ENCODE results near the gene GLRX. TPM values are rescaled to one million over a fixed set of nuclear protein-coding genes. Genes with fewer than 3 reads are reported as not detected.

The GLRX gene
- total RNA-seq, 2 donors from 2014 or later, result 8.6 to 17.6 TPM

DNA sequence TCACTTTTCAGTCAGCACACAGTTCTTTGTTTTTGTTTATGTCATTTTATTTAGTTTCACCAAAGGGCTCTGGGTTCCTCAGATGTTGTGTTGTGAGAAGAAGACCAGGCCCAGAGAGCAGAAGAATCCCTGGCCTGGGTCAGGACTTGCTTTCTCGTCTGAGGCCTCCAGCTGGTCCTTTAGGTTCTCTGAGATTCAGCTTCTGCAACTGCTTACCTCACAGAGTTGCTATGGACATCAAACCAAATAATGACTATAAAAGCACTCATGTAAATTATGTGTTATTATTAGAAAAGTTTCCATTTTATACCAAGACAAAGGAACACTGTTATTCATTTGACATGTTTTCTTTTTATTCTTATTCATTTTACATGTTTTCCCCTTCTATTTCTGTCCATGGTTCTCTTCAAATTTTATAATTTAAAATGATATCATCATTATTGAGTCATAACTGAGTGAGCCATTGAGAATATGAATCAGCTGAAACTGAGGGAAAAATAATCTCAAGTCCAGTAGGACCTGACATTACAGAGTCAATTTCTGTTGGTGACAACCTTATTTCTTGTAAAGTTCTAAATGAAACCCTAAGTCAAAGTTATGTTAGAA is 44.0 kb upstream of the GLRX start:
- Histone ChIP-seq H3K36me3 (replicated peaks in 1 of 2; ENCODE audit: insufficient read depth in 1 of 2, low read depth in 2 of 2) (no peaks in the 10 kb centered on the region), H3K9me3 (no peaks in the 10 kb centered on the region), H3K27me3 (no peaks in the 10 kb centered on the region), H3K4me3 (no peak overlapping the region), H3K4me1 (peaks cover 21% of the 10 kb centered on the region), H3K27ac (no peak overlapping the region)
- DNase-seq, result no peak
- WGBS, 2 donors, result 83 to 94% methylated on average over 1 of the region's 1 CpG
- TF ChIP-seq, protein P1, sequence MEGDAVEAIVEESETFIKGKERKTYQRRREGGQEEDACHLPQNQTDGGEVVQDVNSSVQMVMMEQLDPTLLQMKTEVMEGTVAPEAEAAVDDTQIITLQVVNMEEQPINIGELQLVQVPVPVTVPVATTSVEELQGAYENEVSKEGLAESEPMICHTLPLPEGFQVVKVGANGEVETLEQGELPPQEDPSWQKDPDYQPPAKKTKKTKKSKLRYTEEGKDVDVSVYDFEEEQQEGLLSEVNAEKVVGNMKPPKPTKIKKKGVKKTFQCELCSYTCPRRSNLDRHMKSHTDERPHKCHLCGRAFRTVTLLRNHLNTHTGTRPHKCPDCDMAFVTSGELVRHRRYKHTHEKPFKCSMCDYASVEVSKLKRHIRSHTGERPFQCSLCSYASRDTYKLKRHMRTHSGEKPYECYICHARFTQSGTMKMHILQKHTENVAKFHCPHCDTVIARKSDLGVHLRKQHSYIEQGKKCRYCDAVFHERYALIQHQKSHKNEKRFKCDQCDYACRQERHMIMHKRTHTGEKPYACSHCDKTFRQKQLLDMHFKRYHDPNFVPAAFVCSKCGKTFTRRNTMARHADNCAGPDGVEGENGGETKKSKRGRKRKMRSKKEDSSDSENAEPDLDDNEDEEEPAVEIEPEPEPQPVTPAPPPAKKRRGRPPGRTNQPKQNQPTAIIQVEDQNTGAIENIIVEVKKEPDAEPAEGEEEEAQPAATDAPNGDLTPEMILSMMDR (IDR thresholded peaks at IDR 0.05), result no peak
- TF ChIP-seq POLR2A (IDR thresholded peaks at IDR 0.05), result no peak
- intact Hi-C loops (cut with DNase I), result no loop called here
- no peak for ATAC-seq

DNA sequence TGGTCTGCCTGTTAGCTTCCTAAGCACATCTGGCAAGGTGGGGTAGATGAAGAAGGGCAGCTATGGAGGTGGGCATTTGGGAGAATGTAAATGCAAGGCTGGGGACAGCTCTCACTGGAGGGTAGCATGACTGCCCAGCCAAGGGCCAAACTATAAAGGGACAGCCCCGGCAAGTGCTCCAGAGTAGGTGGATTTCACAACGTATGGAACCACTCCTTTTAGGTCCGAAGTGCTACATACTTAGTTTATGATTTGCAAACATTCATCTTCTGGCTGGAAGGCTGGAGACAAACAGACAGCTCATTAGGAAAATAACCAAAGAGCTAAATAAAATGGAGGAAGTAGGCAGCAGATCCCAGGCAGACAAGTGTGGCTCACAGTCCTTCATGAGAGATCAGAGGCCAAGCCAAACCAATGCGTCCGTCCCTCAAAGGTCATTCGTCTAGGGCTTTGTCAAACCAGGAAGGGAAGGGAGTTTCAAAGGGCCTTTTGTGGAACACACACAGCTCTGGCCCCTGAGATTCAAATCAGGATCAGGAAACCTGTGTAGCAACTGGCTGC is 42.5 kb upstream of the GLRX start:
- no peaks in the 10 kb centered on the region for H3K36me3 ChIP-seq (replicated peaks in 1 of 2; ENCODE audit: insufficient read depth in 1 of 2, low read depth in 2 of 2)
- no peak for DNase-seq
- intact Hi-C loops (cut with DNase I), result no loop called here
- no peaks in the 10 kb centered on the region for H3K27me3 ChIP-seq
- peaks cover 26% of the 10 kb centered on the region for H3K4me1 ChIP-seq
- WGBS, 2 donors, result 67 to 72% methylated on average over 6 of the region's 6 CpGs
- H3K9me3 ChIP-seq, result no peaks in the 10 kb centered on the region
- no peak overlapping the region for H3K4me3 ChIP-seq
- no peak for ATAC-seq
- no peak overlapping the region for H3K27ac ChIP-seq
- TF ChIP-seq, protein P1 (IDR thresholded peaks at IDR 0.05), result no peak
- TF ChIP-seq POLR2A (IDR thresholded peaks at IDR 0.05), result no peak

GRCh38 chr5:95864456-95864855 is 41.9 kb upstream of the GLRX start:
- Histone ChIP-seq H3K27ac (no peak overlapping the region), H3K36me3 (replicated peaks in 1 of 2; ENCODE audit: insufficient read depth in 1 of 2, low read depth in 2 of 2) (no peaks in the 10 kb centered on the region), H3K4me3 (no peak overlapping the region), H3K4me1 (peaks cover 30% of the 10 kb centered on the region), H3K9me3 (no peaks in the 10 kb centered on the region), H3K27me3 (no peaks in the 10 kb centered on the region)
- intact Hi-C loops (cut with DNase I), result no loop called here
- DNase-seq (no peak), ATAC-seq (no peak)
- 85 to 86% methylated on average over 1 of the region's 1 CpG for whole genome bisulfite sequencing, 2 donors
- TF ChIP-seq POLR2A (IDR thresholded peaks at IDR 0.05), result no peak
- TF ChIP-seq, protein P1 (IDR thresholded peaks at IDR 0.05), result no peak

DNA sequence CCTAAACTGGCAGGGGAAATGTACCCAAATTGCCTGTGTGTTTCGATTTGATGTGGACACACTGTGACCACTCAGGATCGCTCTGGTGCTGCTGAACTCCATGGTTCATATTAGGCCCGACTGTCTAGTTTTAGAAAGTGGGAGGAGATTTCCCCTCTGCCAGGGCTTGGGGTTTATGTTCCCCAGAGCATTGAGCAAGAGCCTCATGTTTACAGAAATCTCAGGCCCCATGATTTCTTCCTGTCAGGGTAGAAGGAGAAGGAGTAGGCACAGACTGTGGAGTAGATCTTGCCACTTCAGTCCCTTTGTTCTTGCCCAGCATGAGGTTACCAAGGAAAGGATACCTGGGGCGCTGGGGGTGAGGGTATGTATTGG is 40.8 kb upstream of the GLRX start:
- Histone ChIP-seq H3K27me3 (no peaks in the 10 kb centered on the region), H3K27ac (peak overlapping the region; percentile 41 to 79 (median 62)), H3K9me3 (no peaks in the 10 kb centered on the region), H3K4me3 (no peak overlapping the region), H3K4me1 (peaks cover 40% of the 10 kb centered on the region), H3K36me3 (replicated peaks in 1 of 2; ENCODE audit: insufficient read depth in 1 of 2, low read depth in 2 of 2) (no peaks in the 10 kb centered on the region)
- DNase-seq (peak in 3 of 4 donors; percentile 38 to 69 (median 40)), ATAC-seq (no peak)
- intact Hi-C loops (cut with DNase I), result no loop called here
- WGBS, 2 donors, result 47 to 52% methylated on average over 4 of the region's 4 CpGs
- peak in 1 of 3 donors; percentile 27 for TF ChIP-seq POLR2A (IDR thresholded peaks at IDR 0.05)
- TF ChIP-seq, protein P1 (IDR thresholded peaks at IDR 0.05), result no peak
